ENCODE data around the gene CEP131.

Gene CEP131

DNA sequence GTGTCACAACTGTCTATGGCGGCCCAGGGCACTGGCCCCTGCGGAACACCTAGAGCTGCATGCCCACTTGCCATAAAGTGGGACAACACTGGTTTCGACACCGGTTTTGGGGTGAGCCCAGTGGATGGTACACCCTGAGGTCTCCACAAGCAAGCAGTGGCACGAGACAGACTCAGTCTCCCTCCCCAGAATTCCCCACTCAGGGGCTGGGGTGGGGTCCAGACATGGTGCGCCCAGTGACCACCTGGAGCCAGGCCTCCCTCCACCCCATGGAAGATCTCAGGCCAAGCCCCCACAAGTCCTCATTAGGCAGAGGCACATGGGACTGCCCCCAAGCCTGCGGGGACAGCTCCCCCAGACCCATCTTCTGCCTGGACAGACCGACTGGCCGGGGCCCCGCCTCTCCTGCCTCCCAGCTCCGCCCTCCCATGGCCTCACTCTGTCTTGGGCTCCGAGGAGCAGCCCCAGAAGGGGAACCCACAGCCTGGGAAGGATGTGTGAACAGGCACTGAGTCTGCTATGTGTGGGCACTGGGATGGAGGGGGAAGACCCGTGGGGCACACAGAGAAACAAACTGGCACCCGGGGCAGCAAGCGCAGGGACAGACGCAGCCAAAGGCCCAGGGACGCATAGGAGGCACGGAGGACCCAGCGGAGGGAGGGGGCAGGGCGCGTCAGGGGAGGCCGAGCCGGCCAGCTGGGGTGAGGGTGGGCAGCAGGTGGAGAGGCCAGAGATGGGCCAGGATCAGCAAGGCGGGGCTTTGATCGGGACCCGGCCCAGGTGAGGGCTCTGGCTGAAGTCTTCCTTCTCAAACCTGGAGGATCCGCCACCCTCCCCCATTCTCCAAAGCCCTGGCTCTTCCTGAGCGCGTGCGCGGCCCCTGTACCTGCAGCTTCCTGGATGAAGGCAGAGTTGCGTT lies 13.3 kb upstream of the CEP131 start:
- Histone ChIP-seq H3K36me3 (ENCODE audit: insufficient read depth, low read length) (peaks cover 2% of the 10 kb centered on the region), H3K27ac (ENCODE audit: low read depth, low read length) (no peak overlapping the region), H3K4me1 (ENCODE audit: insufficient read depth, low read length) (peaks cover 31% of the 10 kb centered on the region), H3K9ac (ENCODE audit: low read length) (no peak overlapping the region), H3K9me3 (ENCODE audit: low read length) (no peaks in the 10 kb centered on the region), H3K27me3 (ENCODE audit: control insufficient read depth in 1 of 2, insufficient read depth in 2 of 2, low read length in 2 of 2) (no peaks in the 10 kb centered on the region), H3K4me3 (ENCODE audit: low read depth in 1 of 2, low read length in 2 of 2) (no peak overlapping the region)

DNA sequence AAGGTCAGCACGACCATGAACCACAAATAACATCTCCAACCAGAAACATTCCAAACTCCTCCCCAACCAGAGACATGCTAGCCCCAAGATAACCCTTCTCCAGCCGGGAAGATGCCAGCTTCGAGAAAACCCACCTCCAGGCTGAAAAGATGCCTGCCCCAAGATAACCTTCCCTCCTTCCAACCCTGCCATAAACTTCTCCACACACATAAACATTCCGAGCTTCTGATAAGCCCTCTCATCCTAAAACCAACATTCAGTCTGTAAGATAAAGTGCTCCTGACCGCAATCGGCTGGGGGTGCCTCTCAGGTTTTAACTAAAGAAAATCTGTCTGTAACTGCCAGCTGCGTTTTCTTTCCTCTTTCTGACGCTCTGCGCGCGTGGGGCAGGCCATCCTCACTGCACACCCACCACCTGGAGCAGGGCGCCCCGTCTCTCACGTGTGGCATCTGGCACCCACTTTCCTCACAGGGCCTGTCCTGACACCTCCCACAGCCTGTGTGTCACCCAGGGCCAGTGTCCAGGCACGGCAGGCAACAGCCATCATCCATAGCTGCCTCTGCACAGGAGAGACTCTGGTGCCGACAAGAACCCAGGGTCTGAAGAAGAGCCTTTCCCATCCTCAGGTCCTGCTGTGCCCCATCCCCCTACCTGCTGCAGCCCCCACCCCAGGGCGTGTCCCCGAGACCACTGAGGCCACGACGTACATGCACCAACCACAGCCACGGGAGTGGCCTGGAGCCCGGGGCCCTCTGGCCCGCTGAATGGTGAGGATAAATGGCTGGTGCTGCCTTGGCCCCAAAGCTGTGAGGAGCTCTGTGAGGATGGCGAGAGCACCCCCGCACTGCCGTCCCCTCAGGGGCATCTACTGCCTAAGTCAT lies 12.4 kb upstream of the CEP131 start:
- H3K4me3 ChIP-seq (ENCODE audit: low read depth in 1 of 2, low read length in 2 of 2): no peak overlapping the region
- no peaks in the 10 kb centered on the region for H3K9me3 ChIP-seq (ENCODE audit: low read length)
- no peak overlapping the region for H3K9ac ChIP-seq (ENCODE audit: low read length)
- H3K4me1 ChIP-seq (ENCODE audit: insufficient read depth, low read length): peaks cover 22% of the 10 kb centered on the region
- peaks cover 5% of the 10 kb centered on the region for H3K36me3 ChIP-seq (ENCODE audit: insufficient read depth, low read length)
- H3K27ac ChIP-seq (ENCODE audit: low read depth, low read length): no peak overlapping the region
- no peaks in the 10 kb centered on the region for H3K27me3 ChIP-seq (ENCODE audit: control insufficient read depth in 1 of 2, insufficient read depth in 2 of 2, low read length in 2 of 2)

DNA sequence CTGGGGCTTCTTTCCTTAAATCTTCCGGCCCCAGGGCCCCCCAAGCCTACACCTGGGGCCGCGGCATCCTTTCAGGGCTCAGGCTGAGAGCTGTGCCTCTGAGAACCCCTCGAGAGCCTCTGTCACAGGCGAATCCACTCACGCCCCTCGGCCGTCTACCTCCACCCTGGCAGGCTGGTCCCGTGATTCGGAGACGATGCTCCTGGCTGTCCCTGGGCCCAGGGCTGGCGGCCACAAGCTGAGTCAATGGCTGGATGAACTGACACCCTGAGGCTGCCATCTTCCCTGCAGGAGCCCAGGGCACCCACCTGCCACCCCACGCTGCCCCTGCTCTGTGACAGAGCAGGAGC lies 11.7 kb upstream of the CEP131 start:
- no peaks in the 10 kb centered on the region for H3K27me3 ChIP-seq (ENCODE audit: control insufficient read depth in 1 of 2, insufficient read depth in 2 of 2, low read length in 2 of 2)
- peaks cover 17% of the 10 kb centered on the region for H3K4me1 ChIP-seq (ENCODE audit: insufficient read depth, low read length)
- no peak overlapping the region for H3K27ac ChIP-seq (ENCODE audit: low read depth, low read length)
- peaks cover 12% of the 10 kb centered on the region for H3K36me3 ChIP-seq (ENCODE audit: insufficient read depth, low read length)
- H3K9me3 ChIP-seq (ENCODE audit: low read length): no peaks in the 10 kb centered on the region
- no peak overlapping the region for H3K4me3 ChIP-seq (ENCODE audit: low read depth in 1 of 2, low read length in 2 of 2)
- no peak overlapping the region for H3K9ac ChIP-seq (ENCODE audit: low read length)

DNA sequence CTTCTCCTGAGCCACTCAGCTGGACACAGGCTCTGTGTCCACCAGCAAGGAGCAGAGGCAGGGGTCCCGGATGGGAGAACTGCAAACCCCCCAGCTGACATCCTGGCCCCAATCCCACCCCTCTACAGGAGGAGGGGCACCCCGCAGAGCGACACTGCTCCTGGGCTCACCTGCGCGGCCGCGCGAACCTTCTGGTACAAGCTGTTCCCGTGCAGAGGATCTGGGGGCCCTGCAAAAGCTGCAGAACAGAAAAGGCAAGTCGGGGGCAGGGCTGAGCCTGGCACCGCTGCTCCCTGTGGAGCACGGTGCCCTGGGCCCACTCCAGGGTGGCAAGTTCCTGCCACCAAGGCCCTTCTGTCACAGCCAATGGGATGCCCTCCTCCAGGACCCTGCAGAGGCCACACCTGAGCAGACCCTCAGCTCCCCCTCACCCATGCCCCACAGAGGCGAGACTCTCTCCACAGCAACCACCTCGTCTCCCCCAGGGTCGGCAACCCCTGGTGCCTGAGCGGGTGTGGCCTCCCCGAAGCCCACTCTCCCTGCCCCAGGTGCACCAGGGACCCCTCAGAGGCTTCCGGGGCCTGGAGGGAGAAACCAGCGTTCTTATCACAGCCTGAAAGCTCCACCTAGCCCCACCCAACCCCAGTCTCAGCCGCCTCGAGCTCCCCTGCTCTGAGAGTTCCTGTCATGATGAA lies 11.2 kb upstream of the CEP131 start:
- Histone ChIP-seq H3K27me3 (ENCODE audit: control insufficient read depth in 1 of 2, insufficient read depth in 2 of 2, low read length in 2 of 2) (no peaks in the 10 kb centered on the region), H3K9ac (ENCODE audit: low read length) (no peak overlapping the region), H3K9me3 (ENCODE audit: low read length) (no peaks in the 10 kb centered on the region), H3K4me3 (ENCODE audit: low read depth in 1 of 2, low read length in 2 of 2) (no peak overlapping the region), H3K4me1 (ENCODE audit: insufficient read depth, low read length) (peaks cover 17% of the 10 kb centered on the region), H3K36me3 (ENCODE audit: insufficient read depth, low read length) (peaks cover 13% of the 10 kb centered on the region), H3K27ac (ENCODE audit: low read depth, low read length) (no peak overlapping the region)

DNA sequence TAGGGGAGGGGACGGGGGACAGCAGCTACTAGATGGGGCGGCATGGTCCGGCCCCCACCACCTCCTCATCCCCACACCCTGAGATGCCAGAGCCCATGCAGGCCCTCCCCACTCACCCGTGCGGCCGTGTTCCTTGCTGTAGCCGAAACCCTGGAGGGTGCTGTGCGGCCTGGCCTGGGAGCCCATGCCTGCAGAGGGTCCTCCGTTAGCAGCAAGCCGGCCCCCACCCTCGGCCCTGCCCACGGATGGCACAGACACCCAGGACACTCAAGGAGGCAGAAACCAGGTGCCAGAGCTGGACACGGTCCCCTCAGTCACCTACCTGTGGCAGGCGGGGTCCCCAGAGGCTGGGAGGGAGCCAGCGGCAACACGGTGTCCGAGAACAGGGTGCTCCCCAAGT lies 10.6 kb upstream of the CEP131 start:
- H3K9me3 ChIP-seq (ENCODE audit: low read length): no peaks in the 10 kb centered on the region
- no peak overlapping the region for H3K4me3 ChIP-seq (ENCODE audit: low read depth in 1 of 2, low read length in 2 of 2)
- H3K36me3 ChIP-seq (ENCODE audit: insufficient read depth, low read length): peaks cover 13% of the 10 kb centered on the region
- no peaks in the 10 kb centered on the region for H3K27me3 ChIP-seq (ENCODE audit: control insufficient read depth in 1 of 2, insufficient read depth in 2 of 2, low read length in 2 of 2)
- H3K4me1 ChIP-seq (ENCODE audit: insufficient read depth, low read length): peaks cover 16% of the 10 kb centered on the region
- no peak overlapping the region for H3K27ac ChIP-seq (ENCODE audit: low read depth, low read length)
- H3K9ac ChIP-seq (ENCODE audit: low read length): no peak overlapping the region

DNA sequence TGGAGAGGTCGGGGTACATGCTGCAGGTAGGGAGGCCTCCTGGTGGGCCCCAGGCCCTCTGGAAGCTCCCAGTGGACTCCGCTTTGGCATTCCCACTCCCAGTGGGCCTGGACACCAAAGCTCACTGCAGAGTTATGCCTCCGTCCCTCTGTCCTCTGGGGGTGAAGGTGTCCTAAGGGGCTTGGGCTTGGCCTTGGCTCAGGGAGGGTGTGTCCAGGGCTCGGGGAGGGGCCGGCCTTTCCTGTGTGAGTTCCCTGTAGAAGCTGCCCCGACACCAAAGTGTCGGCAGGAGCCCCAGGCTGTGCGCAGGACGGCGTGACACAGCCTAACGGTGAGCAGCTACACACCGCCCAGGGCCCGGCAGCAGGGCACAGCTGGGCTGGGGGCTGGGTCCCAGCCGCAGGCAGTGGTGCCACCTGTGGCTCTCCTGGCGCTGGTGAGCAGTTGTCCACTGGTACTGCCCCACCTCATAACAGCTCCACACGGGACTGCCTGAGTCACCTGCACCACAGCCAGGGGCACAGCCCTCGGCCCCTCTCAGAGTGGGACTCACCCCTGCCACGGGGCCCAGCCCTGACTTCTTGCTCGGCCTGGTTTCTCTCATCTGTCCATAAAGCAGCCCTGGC lies 10.0 kb upstream of the CEP131 start:
- Histone ChIP-seq H3K9ac (ENCODE audit: low read length) (no peak overlapping the region), H3K9me3 (ENCODE audit: low read length) (no peaks in the 10 kb centered on the region), H3K36me3 (ENCODE audit: insufficient read depth, low read length) (peaks cover 13% of the 10 kb centered on the region), H3K27ac (ENCODE audit: low read depth, low read length) (no peak overlapping the region), H3K4me1 (ENCODE audit: insufficient read depth, low read length) (peaks cover 10% of the 10 kb centered on the region), H3K27me3 (ENCODE audit: control insufficient read depth in 1 of 2, insufficient read depth in 2 of 2, low read length in 2 of 2) (no peaks in the 10 kb centered on the region), H3K4me3 (ENCODE audit: low read depth in 1 of 2, low read length in 2 of 2) (no peak overlapping the region)

DNA sequence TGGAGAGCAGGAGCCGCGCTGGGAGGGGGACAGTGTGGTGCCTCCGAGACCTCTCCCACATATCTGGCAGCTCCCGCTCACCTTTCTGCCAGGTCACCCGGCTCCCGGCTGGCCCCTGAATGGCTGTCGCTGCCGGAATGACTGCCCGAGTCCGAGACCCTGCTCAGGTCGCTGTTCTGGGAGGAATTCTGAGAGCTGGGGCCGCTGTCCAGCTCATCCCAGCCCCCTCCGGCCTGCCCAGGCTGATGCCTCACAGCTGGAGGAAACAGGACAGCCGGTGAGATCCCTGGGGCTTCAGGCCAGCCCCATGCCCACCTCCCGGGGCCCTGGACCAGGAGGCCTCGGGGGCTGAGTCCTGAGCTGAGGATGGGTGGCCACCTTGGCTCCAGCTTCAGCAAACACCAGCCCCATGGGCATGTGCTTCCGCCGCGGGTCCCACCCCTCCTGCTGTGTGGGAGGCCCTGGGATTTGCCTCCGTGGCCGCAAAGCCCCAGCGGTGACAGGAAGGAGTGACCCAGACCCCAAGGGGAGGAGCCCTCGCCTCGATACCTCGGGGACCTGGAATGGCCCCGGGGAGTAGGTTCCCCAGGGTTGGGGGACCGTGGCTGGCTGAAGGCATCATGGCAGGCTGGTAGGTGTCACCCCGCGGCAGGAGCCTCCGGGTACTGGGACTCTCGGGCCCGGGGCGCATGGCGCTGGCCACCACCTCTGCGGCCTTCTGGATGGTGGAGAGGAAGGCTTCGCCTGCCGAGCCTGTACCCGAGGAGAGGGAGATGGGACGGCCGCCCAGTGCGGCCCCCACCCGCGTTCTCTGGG lies 9.2 kb upstream of the CEP131 start:
- Histone ChIP-seq H3K36me3 (ENCODE audit: insufficient read depth, low read length) (peaks cover 13% of the 10 kb centered on the region), H3K27me3 (ENCODE audit: control insufficient read depth in 1 of 2, insufficient read depth in 2 of 2, low read length in 2 of 2) (no peaks in the 10 kb centered on the region), H3K4me1 (ENCODE audit: insufficient read depth, low read length) (peaks cover 3% of the 10 kb centered on the region), H3K9ac (ENCODE audit: low read length) (no peak overlapping the region), H3K4me3 (ENCODE audit: low read depth in 1 of 2, low read length in 2 of 2) (no peak overlapping the region), H3K27ac (ENCODE audit: low read depth, low read length) (no peak overlapping the region), H3K9me3 (ENCODE audit: low read length) (no peaks in the 10 kb centered on the region)

DNA sequence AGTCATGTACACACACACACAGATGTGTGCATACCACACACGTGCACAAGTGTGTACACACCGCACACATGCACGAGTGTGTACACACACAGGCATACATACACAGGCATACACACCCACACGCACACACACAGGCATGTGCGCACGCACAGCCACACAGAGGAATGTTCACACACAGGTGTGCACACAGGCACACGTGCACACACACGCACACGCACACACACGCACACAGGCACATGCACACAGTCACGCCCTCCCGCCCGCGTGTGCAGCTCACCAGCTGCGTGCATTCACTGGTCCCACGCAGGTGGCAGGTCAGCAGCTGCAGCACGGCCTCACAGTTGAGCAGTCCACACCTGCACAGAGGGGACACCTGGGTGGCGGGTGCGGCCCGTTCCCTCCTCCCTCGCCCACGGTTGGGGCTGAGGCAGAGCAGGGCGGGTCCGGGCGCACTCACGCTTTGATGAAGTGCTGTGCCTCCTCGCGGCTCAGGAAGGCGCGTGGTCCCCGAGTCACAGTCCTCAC lies 8.4 kb upstream of the CEP131 start:
- peaks cover 13% of the 10 kb centered on the region for H3K36me3 ChIP-seq (ENCODE audit: insufficient read depth, low read length)
- no peaks in the 10 kb centered on the region for H3K4me1 ChIP-seq (ENCODE audit: insufficient read depth, low read length)
- H3K27ac ChIP-seq (ENCODE audit: low read depth, low read length): no peak overlapping the region
- no peak overlapping the region for H3K4me3 ChIP-seq (ENCODE audit: low read depth in 1 of 2, low read length in 2 of 2)
- no peak overlapping the region for H3K9ac ChIP-seq (ENCODE audit: low read length)
- H3K9me3 ChIP-seq (ENCODE audit: low read length): no peaks in the 10 kb centered on the region
- H3K27me3 ChIP-seq (ENCODE audit: control insufficient read depth in 1 of 2, insufficient read depth in 2 of 2, low read length in 2 of 2): no peaks in the 10 kb centered on the region

DNA sequence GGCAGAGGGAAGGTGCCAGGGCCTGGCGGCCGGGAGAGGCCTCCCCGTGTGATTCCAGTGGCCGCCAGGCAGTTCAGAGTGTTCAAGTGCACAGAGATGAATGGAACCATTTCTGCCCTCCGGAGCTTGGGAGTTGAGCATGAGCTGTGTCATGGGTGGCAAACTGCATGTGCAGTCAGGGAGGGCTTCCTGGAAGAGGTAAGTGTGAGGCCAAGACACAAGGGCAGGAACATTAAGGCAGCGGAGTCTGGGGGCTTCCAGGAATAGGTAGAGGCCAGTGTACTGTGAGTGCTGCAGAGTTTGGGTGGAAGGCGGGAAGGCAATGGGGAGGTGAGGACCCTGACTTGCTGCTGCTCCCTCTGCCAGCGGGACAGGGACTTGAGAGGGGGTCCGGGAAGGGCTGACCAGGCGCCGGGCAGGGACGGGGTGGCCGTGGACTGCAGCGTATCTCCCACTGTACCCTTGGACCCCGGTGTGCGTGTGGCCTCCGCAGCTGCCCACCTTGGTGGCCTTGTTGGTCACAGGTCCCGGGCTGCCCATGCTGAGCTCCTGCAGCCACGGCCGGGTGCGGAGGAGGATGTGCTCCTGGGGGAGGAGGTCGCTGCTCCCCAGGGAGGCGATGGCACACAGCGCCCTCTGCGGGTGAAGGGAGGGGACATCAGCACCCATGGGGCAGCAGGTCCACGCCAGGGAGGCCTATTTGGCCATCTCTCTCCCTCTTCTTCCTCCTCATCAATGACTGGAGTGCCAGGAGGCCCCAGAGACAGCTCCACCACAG lies 7.5 kb upstream of the CEP131 start:
- Histone ChIP-seq H3K4me3 (ENCODE audit: low read depth in 1 of 2, low read length in 2 of 2) (no peak overlapping the region), H3K9ac (ENCODE audit: low read length) (no peak overlapping the region), H3K36me3 (ENCODE audit: insufficient read depth, low read length) (peaks cover 13% of the 10 kb centered on the region), H3K27ac (ENCODE audit: low read depth, low read length) (no peak overlapping the region), H3K27me3 (ENCODE audit: control insufficient read depth in 1 of 2, insufficient read depth in 2 of 2, low read length in 2 of 2) (no peaks in the 10 kb centered on the region), H3K9me3 (ENCODE audit: low read length) (no peaks in the 10 kb centered on the region), H3K4me1 (ENCODE audit: insufficient read depth, low read length) (no peaks in the 10 kb centered on the region)

DNA sequence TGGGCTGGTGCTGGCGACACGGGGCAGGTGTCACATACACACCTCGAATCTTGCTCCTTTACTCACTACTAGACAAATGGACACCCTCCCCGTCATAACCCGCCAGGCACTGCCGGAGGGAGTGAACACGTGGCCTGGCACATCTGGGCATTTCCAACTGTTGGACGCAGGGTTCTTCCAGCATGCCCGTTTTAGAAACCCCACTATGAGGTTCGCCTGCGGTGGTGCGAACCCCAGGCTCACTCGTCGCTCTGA lies 6.8 kb upstream of the CEP131 start:
- Histone ChIP-seq H3K36me3 (ENCODE audit: insufficient read depth, low read length) (peaks cover 13% of the 10 kb centered on the region), H3K9ac (ENCODE audit: low read length) (no peak overlapping the region), H3K4me3 (ENCODE audit: low read depth in 1 of 2, low read length in 2 of 2) (no peak overlapping the region), H3K4me1 (ENCODE audit: insufficient read depth, low read length) (no peaks in the 10 kb centered on the region), H3K9me3 (ENCODE audit: low read length) (no peaks in the 10 kb centered on the region), H3K27me3 (ENCODE audit: control insufficient read depth in 1 of 2, insufficient read depth in 2 of 2, low read length in 2 of 2) (no peaks in the 10 kb centered on the region), H3K27ac (ENCODE audit: low read depth, low read length) (no peak overlapping the region)

Data from muscle layer of colon (tissue), 2 donors.